ENCODE measurements around the gene SNUPN.

SNUPN gene

GRCh38 chr15:75625542-75626347 is at the start of gene SNUPN:
Gene SNUPN (minus strand): TSS chr15:75625725. CDS start chr15:75621051, 4,674 bp downstream.
- peak; percentile 85 for DNase-seq (ENCODE audit: low read depth)

- DNase-seq (ENCODE audit: low read depth) = no peak
Measured at GRCh38 chr15:75674366-75674765, 48.8 kb upstream of the SNUPN start.

GRCh38 chr15:75673426-75674235 is 48.1 kb upstream of the SNUPN start:
- peak; percentile 74 for DNase-seq (ENCODE audit: low read depth)

- DNase-seq (ENCODE audit: low read depth) = no peak
Measured at GRCh38 chr15:75672646-75673425, 47.3 kb upstream of the SNUPN start.

GRCh38 chr15:75671730-75672602 is 46.4 kb upstream of the SNUPN start:
- no peak for DNase-seq (ENCODE audit: low read depth)

GRCh38 chr15:75669879-75670212 is 44.3 kb upstream of the SNUPN start:
- no peak for DNase-seq (ENCODE audit: low read depth)

GRCh38 chr15:75669191-75669878 is 43.8 kb upstream of the SNUPN start:
- no peak for DNase-seq (ENCODE audit: low read depth)

GRCh38 chr15:75666823-75667501 is 41.4 kb upstream of the SNUPN start:
- peak; percentile 98 for DNase-seq (ENCODE audit: low read depth)

- DNase-seq (ENCODE audit: low read depth) = no peak
Measured at GRCh38 chr15:75663931-75664421, 38.5 kb upstream of the SNUPN start.

- no peak for DNase-seq (ENCODE audit: low read depth)
Measured at GRCh38 chr15:75662823-75663519, 37.4 kb upstream of the SNUPN start.

- no peak for DNase-seq (ENCODE audit: low read depth)
Measured at GRCh38 chr15:75661756-75662140, 36.2 kb upstream of the SNUPN start.

- peak; percentile 93 for DNase-seq (ENCODE audit: low read depth)
Measured at GRCh38 chr15:75661100-75661755, 35.7 kb upstream of the SNUPN start.

- no peak for DNase-seq (ENCODE audit: low read depth)
Measured at GRCh38 chr15:75659928-75660645, 34.6 kb upstream of the SNUPN start.

GRCh38 chr15:75659141-75659771 is 33.7 kb upstream of the SNUPN start:
- no peak for DNase-seq (ENCODE audit: low read depth)

GRCh38 chr15:75656813-75657212 is 31.3 kb upstream of the SNUPN start:
- DNase-seq (ENCODE audit: low read depth) = no peak

- no peak for DNase-seq (ENCODE audit: low read depth)
Measured at GRCh38 chr15:75656331-75656730, 30.8 kb upstream of the SNUPN start.

- no peak for DNase-seq (ENCODE audit: low read depth)
Measured at GRCh38 chr15:75655931-75656330, 30.4 kb upstream of the SNUPN start.

Data from stromal cell of bone marrow (primary cell).